RWPE1 (cell line): Measurements from ENCODE around the gene GPI.
A peak's percentile ranks its signal among the peaks of the same experiment; 100 is the strongest.

ENCODE experiments used
- CTCF ChIA-PET: fragments of 350-600 bp; sonication (Branson Sonifier 250); formaldehyde crosslinking; extraction: SDS; loops from one replicate; lab custom pipeline; 2021; lab: Yijun Ruan, JAX
- POLR2A ChIA-PET: fragments of 400-600 bp; formaldehyde crosslinking; extraction: SDS; loops from one replicate; lab custom pipeline; 2020; ENCODE audit warnings: antibody characterized with exemption; ENCODE audit not compliant: low non-redundant PET; lab: Yijun Ruan, JAX
- DNase-seq: peaks from one replicate; pipeline ENCODE4 v3.0.0; 2012; ENCODE audit warnings: low spot score
- H3K27ac ChIP-seq: fragments of 450-650 bp; 2 replicates; pipeline ENCODE4 v1.5.1; 2017
- TF ChIP-seq, protein P1 (sequence below): fragments of 450-650 bp; conservative IDR thresholded peaks from 2 replicates; pipeline ENCODE4 v1.5.1; 2017; ENCODE audit warnings: low read depth, mild to moderate bottlenecking

GPI gene

DNA sequence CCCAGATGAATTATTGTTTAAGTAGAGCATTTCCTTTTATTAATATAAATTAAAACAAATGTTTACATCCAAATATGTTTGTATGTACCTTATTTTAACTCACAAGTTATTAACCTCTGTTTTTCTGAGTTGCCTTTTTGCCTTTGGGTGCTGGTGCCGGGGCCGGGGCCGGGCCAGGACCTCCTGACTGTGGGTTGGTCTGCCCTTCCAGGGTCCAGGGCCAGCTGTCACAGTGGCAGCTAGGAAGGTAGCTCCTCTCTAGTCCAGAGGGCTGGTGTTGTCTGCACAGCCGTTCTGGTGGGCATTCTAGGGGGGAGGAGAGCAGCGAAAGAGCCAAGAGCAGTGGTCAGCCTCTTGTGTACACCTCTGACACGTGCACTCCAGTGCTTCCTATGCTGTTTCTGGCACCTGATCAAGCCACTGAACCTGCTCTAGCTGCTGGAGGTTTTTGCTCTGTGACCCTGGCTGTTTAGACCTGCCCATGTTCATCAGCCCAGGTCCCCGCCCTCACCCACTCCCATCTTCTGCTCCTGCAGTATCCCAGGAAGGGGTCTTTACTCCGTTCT is 61.2 kb downstream of the GPI start:
- TF ChIP-seq, protein P1, sequence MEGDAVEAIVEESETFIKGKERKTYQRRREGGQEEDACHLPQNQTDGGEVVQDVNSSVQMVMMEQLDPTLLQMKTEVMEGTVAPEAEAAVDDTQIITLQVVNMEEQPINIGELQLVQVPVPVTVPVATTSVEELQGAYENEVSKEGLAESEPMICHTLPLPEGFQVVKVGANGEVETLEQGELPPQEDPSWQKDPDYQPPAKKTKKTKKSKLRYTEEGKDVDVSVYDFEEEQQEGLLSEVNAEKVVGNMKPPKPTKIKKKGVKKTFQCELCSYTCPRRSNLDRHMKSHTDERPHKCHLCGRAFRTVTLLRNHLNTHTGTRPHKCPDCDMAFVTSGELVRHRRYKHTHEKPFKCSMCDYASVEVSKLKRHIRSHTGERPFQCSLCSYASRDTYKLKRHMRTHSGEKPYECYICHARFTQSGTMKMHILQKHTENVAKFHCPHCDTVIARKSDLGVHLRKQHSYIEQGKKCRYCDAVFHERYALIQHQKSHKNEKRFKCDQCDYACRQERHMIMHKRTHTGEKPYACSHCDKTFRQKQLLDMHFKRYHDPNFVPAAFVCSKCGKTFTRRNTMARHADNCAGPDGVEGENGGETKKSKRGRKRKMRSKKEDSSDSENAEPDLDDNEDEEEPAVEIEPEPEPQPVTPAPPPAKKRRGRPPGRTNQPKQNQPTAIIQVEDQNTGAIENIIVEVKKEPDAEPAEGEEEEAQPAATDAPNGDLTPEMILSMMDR = no peak
- no peak for DNase-seq
- ChIA-PET CTCF (interaction anchor here (0.6 to 0.9 kb wide), 2 partner anchors 49 to 100 kb away, joined by 5 to 6 read pairs; no protein-coding TSS in a partner anchor), POLR2A (interaction anchor here (0.5 kb wide), 1 partner anchor 21 kb away, joined by 9 read pairs; no protein-coding TSS in a partner anchor)
- peak overlapping the region; percentile 68 for H3K27ac ChIP-seq

DNA sequence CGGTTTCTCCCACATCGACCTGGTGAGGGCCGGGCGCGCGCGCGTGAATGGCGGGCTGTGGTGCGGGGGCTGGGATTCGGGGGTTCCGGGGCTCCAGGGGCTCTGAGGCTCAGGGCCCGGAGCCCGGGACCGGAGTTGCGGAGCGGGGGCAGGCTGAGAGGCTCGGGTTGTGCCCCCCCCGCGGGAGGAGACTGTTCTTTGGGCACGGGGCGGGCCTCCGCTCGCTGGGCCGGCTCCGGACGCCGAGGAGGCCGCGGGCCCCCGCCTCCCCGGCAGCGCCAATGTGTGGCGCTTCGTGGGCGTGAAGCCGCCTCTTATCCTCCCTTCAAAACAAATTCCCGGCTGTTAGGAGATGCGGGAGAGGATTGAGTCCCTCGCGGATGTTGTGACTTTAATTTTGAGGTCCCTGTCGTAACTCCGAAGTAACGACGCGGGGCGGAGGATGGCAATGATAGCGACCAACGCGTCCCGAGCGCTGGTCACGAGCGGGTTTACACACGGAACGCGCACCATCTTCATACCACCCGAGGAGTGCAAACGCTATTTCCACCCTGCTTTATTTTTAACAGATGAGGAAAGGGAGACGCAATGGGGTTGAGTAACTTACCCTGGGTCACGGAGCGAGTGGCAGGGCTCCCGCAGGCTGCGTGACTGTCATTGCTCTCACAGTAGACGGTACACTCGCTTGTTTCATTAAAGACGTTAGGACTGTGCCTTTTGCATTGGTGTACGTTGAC is 63.7 kb downstream of the GPI start:
- CTCF ChIA-PET = interaction anchor here (0.6 kb wide), 1 partner anchor 1628 kb away, joined by 3 read pairs; no protein-coding TSS in a partner anchor
- peak; percentile 47 for DNase-seq
- H3K27ac ChIP-seq = peak overlapping the region; percentile 83
- TF ChIP-seq, protein P1 = no peak
- POLR2A ChIA-PET = interaction anchor here (0.7 kb wide), 1 partner anchor 19 kb away, joined by 3 read pairs; no protein-coding TSS in a partner anchor

GRCh38 chr19:34429553-34429952 is 64.6 kb downstream of the GPI start:
- TF ChIP-seq, protein P1 = no peak
- peak overlapping the region; percentile 39; the same call in 1 of the 2 replicates for H3K27ac ChIP-seq
- DNase-seq = no peak
- POLR2A ChIA-PET = no interaction called here
- CTCF ChIA-PET = interaction anchor here (0.9 kb wide), 1 partner anchor 8 kb away, joined by 3 read pairs; no protein-coding TSS in a partner anchor

DNA sequence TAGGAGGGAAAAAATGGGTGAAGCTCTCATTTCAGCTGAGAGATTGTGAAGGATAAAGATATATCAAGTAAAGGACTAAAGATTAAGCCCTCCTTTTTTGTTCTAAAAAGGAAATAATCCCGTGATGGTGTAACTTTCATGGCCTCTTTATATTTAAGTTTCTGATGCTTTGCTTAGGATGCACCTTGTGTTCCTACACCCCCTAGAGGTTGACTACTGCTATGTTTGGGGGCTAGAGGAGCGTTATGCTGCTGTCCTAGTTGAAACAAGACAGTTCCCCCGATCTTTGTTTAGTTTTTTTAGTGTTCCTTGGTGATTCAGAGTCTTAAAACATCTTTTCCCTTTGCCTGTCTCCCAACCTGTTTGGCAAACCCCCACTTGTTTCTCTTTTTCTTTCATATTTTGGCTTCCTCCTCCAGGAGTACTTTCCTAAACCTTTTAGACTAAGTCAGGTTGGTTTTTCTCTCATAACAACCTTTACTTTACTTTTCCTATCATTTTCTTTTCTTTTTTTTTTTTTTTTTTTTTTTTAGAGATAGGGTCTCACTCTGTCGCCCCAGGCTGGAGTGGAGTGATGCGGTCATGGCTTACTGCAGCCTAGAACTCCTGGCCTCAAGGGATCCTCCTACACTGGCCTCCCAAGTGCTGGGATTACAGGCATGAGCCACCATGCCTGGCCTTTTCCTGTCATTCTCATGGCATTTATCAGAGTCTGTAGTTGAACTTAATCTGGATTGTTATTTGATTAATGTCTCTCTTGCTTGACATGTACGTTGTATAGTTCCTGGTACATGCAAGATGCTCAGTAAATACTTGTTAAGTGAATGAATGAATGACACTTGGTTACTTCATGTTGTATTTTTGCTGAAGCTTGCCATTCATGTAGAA is 66.0 kb downstream of the GPI start:
- ChIA-PET POLR2A (no interaction called here), CTCF (interaction anchor here (0.5 to 0.9 kb wide), 8 partner anchors 9 to 1619 kb away, joined by 3 to 5 read pairs (median 3); no protein-coding TSS in a partner anchor)
- TF ChIP-seq, protein P1 = peak; percentile 76
- no peak overlapping the region for H3K27ac ChIP-seq
- peak; percentile 66 for DNase-seq

- ChIA-PET POLR2A (no interaction called here), CTCF (interaction anchor here (0.7 to 0.9 kb wide), 2 partner anchors 15 to 17 kb away, joined by 3 read pairs; no protein-coding TSS in a partner anchor)
- DNase-seq = no peak
- no peak overlapping the region for H3K27ac ChIP-seq
- TF ChIP-seq, protein P1 = no peak
Observed at GRCh38 chr19:34431681-34432402, 66.8 kb downstream of the GPI start.
